DMS53 treated with DMSO at 0.1 percent for 48 hours (cell line): ENCODE results near the gene MECP2.

ENCODE experiments used
- DNase-seq: peaks from one replicate; lab custom pipeline; 2025; ENCODE audit not compliant: unreplicated experiment; lab: John Stamatoyannopoulos, UW

The MECP2 gene

GRCh38 chrX:154116426-154117211 lies 19.1 kb upstream of the MECP2 start:
- DNase-seq, result no peak

GRCh38 chrX:154115750-154116149 lies 18.2 kb upstream of the MECP2 start:
- DNase-seq, result no peak

GRCh38 chrX:154115071-154115470 lies 17.6 kb upstream of the MECP2 start:
- DNase-seq, result no peak

GRCh38 chrX:154114652-154115051 lies 17.1 kb upstream of the MECP2 start:
- DNase-seq, result no peak

GRCh38 chrX:154113729-154114128 lies 16.2 kb upstream of the MECP2 start:
- no peak for DNase-seq

GRCh38 chrX:154098551-154098950 lies 1.0 kb upstream of the MECP2 start:
- DNase-seq, result no peak

GRCh38 chrX:154097003-154097588 lies 421 bp downstream of the MECP2 start:
- peak; percentile 28 for DNase-seq

GRCh38 chrX:154096140-154097002 lies 1.1 kb downstream of the MECP2 start:
- no peak for DNase-seq

- DNase-seq, result no peak
Observed at GRCh38 chrX:154094833-154095232, 2.7 kb downstream of the MECP2 start.

GRCh38 chrX:154093965-154094364 lies 3.6 kb downstream of the MECP2 start:
- no peak for DNase-seq

GRCh38 chrX:154092371-154092770 lies 5.1 kb downstream of the MECP2 start:
- no peak for DNase-seq

- no peak for DNase-seq
Observed at GRCh38 chrX:154091678-154092077, 5.8 kb downstream of the MECP2 start.

- DNase-seq, result no peak
Observed at GRCh38 chrX:154090731-154091130, 6.8 kb downstream of the MECP2 start.

GRCh38 chrX:154084449-154085300 lies 12.8 kb downstream of the MECP2 start:
- no peak for DNase-seq

GRCh38 chrX:154083126-154083517 lies 14.4 kb downstream of the MECP2 start:
- no peak for DNase-seq

- DNase-seq, result no peak
Observed at GRCh38 chrX:154082396-154083125, 15.0 kb downstream of the MECP2 start.

GRCh38 chrX:154077101-154077500 lies 20.4 kb downstream of the MECP2 start:
- DNase-seq, result no peak

GRCh38 chrX:154074199-154074598 lies 23.3 kb downstream of the MECP2 start:
- no peak for DNase-seq

GRCh38 chrX:154072192-154072591 lies 25.3 kb downstream of the MECP2 start:
- no peak for DNase-seq

GRCh38 chrX:154068560-154068959 lies 29.0 kb downstream of the MECP2 start:
- no peak for DNase-seq
